ENCODE data around the gene SYNGAP1. TPM values are rescaled to one million over a fixed set of nuclear protein-coding genes. Genes with fewer than 3 reads are reported as not detected.
A peak's percentile ranks its signal among the peaks of the same experiment; 100 is the strongest.

The SYNGAP1 gene
- polyA plus RNA-seq, 1 donor (not counting 4 experiments of a cell fraction or from before 2014, with no cell fraction given), result 2.1 TPM

DNA sequence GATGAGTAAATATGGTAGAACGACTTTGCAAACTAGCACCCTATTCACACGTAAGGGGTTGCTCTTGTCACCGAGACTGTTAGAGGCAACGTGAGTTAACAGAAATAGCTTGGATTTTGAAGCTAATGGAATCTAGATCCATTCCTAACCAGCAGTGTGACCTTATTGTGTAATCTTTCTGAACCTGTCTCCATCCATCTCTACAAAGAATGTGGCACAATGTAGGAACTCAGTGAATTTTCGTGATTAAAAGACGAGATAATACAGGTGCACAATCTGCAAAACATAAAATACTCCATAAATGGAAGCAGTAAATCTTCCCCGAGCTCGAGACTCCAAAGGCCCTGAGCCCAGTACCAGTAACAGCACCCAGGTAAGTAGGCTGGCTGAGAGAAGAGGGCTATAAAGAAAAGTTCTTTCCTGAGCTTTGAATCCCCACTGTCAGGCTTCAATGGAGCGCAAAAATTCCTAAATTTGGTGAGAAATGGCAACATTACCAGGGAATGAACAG, 29.0 kb upstream of the SYNGAP1 start:
- no peak for FAIRE-seq
- dilution Hi-C loops (cut with MboI; ENCODE audit: extremely low pct_ligation_motif_present, low sequenced_read_pairs), result no loop called here

DNA sequence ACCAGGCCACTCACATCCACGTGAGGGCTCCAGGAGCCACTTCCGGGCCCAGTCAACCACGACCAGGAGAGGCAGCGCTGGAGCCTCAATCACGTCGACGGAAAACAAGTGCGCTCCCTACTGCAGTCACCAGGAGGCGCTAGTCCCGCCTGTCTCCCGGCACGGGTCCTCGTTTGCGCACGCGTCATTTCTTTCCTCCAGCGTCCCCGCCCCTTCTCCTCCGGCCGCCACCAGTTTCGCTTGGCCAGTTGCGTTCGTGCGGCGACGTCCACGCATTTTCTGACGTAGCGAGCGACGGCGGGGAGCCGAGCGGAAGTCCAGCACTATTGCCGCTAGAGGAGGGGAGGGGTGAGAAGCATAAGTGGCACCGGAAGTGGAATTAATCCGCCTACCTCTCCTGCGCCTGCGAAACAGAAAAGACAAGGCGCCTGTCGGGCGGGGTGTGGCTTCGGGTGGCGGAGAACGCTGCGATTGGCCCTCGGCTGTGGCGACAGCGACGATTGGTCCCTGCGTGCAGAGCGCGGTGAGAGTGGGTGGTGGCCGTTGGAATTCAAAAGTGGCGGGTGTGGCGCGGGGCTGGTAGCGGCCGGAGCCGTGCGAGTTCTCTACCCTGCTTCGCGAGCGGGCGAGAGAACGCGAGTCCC, 28.5 kb upstream of the SYNGAP1 start, which contains the start of gene KIFC1:
Gene KIFC1, plus strand, starts transcription at position 546 of the 644 bp plus-strand sequence. CDS start 163 bp downstream, outside the sequence.
- H3K9me3 ChIP-seq (ENCODE audit: control insufficient read depth, low read depth, low read length), result no peaks in the 10 kb centered on the region
- H3K4me1 ChIP-seq (ENCODE audit: control insufficient read depth, extremely low read depth, insufficient read depth, low read length), result peaks cover 30% of the 10 kb centered on the region
- H3K27ac ChIP-seq (ENCODE audit: control insufficient read depth, insufficient read depth, low read length), result peak within 1 kb of the TSS; percentile 94
- H3K27me3 ChIP-seq (ENCODE audit: control insufficient read depth, extremely low read depth, insufficient read depth, low read length), result no peaks in the 10 kb centered on the region
- peak; percentile 98 for DNase-seq (ENCODE audit: low read depth, low spot score)
- peak within 1 kb of the TSS; percentile 78 for H3K4me2 ChIP-seq (ENCODE audit: control insufficient read depth, extremely low read depth, insufficient read depth, low read depth, low read length)
- H2AFZ ChIP-seq (ENCODE audit: control insufficient read depth, low read length), result peak within 1 kb of the TSS; percentile 92
- FAIRE-seq, result peak; percentile 83
- H3K9me1 ChIP-seq (ENCODE audit: control insufficient read depth, extremely low read depth, insufficient read depth, low read length), result no peaks in the 10 kb centered on the region
- dilution Hi-C loops (cut with MboI; ENCODE audit: extremely low pct_ligation_motif_present, low sequenced_read_pairs), result no loop called here
- H4K20me1 ChIP-seq (ENCODE audit: control insufficient read depth, extremely low read depth, insufficient read depth, low read length), result no peaks in the 10 kb centered on the region
- H3K79me2 ChIP-seq (ENCODE audit: control insufficient read depth, insufficient read depth, low read length), result peaks cover 46% of the 10 kb centered on the region
- no peak for TF ChIP-seq EZH2 (IDR thresholded peaks at IDR 0.05; ENCODE audit: low read length)
- TF ChIP-seq, protein P1, sequence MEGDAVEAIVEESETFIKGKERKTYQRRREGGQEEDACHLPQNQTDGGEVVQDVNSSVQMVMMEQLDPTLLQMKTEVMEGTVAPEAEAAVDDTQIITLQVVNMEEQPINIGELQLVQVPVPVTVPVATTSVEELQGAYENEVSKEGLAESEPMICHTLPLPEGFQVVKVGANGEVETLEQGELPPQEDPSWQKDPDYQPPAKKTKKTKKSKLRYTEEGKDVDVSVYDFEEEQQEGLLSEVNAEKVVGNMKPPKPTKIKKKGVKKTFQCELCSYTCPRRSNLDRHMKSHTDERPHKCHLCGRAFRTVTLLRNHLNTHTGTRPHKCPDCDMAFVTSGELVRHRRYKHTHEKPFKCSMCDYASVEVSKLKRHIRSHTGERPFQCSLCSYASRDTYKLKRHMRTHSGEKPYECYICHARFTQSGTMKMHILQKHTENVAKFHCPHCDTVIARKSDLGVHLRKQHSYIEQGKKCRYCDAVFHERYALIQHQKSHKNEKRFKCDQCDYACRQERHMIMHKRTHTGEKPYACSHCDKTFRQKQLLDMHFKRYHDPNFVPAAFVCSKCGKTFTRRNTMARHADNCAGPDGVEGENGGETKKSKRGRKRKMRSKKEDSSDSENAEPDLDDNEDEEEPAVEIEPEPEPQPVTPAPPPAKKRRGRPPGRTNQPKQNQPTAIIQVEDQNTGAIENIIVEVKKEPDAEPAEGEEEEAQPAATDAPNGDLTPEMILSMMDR (optimal IDR thresholded peaks at IDR 0.05 in 1 of 3, IDR thresholded peaks at IDR 0.05 in 1 of 3, conservative IDR thresholded peaks at IDR 0.05 in 1 of 3; ENCODE audit: extremely low read depth in 1 of 3, insufficient read depth in 2 of 3, low read length in 3 of 3), result peak; percentile 98 to 99 (median 98)
- peaks cover 0 to 3% of the 10 kb centered on the region in 2 experiments for H3K36me3 ChIP-seq (ENCODE audit: control insufficient read depth in 2 of 2, extremely low read depth in 1 of 2, insufficient read depth in 2 of 2, low read length in 2 of 2)
- peak within 1 kb of the TSS; percentile 50 to 94 (median 84) for H3K4me3 ChIP-seq (ENCODE audit: control insufficient read depth in 2 of 3, extremely low read depth in 1 of 3, insufficient read depth in 2 of 3, low read depth in 1 of 3, low read length in 3 of 3)
- H3K9ac ChIP-seq (ENCODE audit: control insufficient read depth, extremely low read depth, insufficient read depth, low read length), result peak within 1 kb of the TSS; percentile 75

More for the DNA sequence above, 29.0 kb upstream of the SYNGAP1 start:
- peaks cover 40% of the 10 kb centered on the region for H3K79me2 ChIP-seq (ENCODE audit: control insufficient read depth, insufficient read depth, low read length)
- TF ChIP-seq, protein P1 (optimal IDR thresholded peaks at IDR 0.05 in 1 of 3, IDR thresholded peaks at IDR 0.05 in 1 of 3, conservative IDR thresholded peaks at IDR 0.05 in 1 of 3; ENCODE audit: extremely low read depth in 1 of 3, insufficient read depth in 2 of 3, low read length in 3 of 3), result no peak
- TF ChIP-seq EZH2 (IDR thresholded peaks at IDR 0.05; ENCODE audit: low read length), result no peak
- no peaks in the 10 kb centered on the region for H3K27me3 ChIP-seq (ENCODE audit: control insufficient read depth, extremely low read depth, insufficient read depth, low read length)
- no peak for DNase-seq (ENCODE audit: low read depth, low spot score)
- peaks cover 0 to 3% of the 10 kb centered on the region in 2 experiments for H3K36me3 ChIP-seq (ENCODE audit: control insufficient read depth in 2 of 2, extremely low read depth in 1 of 2, insufficient read depth in 2 of 2, low read length in 2 of 2)
- H3K9me1 ChIP-seq (ENCODE audit: control insufficient read depth, extremely low read depth, insufficient read depth, low read length), result no peaks in the 10 kb centered on the region
- H3K4me3 ChIP-seq (ENCODE audit: control insufficient read depth in 2 of 3, extremely low read depth in 1 of 3, insufficient read depth in 2 of 3, low read depth in 1 of 3, low read length in 3 of 3), result peak overlapping the region in 2 of 3 experiments; percentile 43 to 47
- H3K9ac ChIP-seq (ENCODE audit: control insufficient read depth, extremely low read depth, insufficient read depth, low read length), result peak overlapping the region; percentile 75
- peak overlapping the region; percentile 94 for H3K27ac ChIP-seq (ENCODE audit: control insufficient read depth, insufficient read depth, low read length)
- H2AFZ ChIP-seq (ENCODE audit: control insufficient read depth, low read length), result peak overlapping the region; percentile 92
- peaks cover 30% of the 10 kb centered on the region for H3K4me1 ChIP-seq (ENCODE audit: control insufficient read depth, extremely low read depth, insufficient read depth, low read length)
- H3K9me3 ChIP-seq (ENCODE audit: control insufficient read depth, low read depth, low read length), result no peaks in the 10 kb centered on the region
- H3K4me2 ChIP-seq (ENCODE audit: control insufficient read depth, extremely low read depth, insufficient read depth, low read depth, low read length), result peak overlapping the region; percentile 78
- no peaks in the 10 kb centered on the region for H4K20me1 ChIP-seq (ENCODE audit: control insufficient read depth, extremely low read depth, insufficient read depth, low read length)
